HG03025 (cell line): ENCODE data around the gene POLR1B.
"Not testable (repeated sequence)": the region's sequence is repeated elsewhere in the genome, so short reads cannot be mapped to it uniquely, and the experiment has no call there.

Experiments
- ATAC-seq: cut with Tn5 transposase; IDR thresholded peaks from one replicate; pipeline ENCODE4 v1.9.1; 2021; ENCODE audit warnings: mild to moderate bottlenecking, moderate library complexity; ENCODE audit not compliant: unreplicated experiment, low FRiP score

POLR1B gene

DNA sequence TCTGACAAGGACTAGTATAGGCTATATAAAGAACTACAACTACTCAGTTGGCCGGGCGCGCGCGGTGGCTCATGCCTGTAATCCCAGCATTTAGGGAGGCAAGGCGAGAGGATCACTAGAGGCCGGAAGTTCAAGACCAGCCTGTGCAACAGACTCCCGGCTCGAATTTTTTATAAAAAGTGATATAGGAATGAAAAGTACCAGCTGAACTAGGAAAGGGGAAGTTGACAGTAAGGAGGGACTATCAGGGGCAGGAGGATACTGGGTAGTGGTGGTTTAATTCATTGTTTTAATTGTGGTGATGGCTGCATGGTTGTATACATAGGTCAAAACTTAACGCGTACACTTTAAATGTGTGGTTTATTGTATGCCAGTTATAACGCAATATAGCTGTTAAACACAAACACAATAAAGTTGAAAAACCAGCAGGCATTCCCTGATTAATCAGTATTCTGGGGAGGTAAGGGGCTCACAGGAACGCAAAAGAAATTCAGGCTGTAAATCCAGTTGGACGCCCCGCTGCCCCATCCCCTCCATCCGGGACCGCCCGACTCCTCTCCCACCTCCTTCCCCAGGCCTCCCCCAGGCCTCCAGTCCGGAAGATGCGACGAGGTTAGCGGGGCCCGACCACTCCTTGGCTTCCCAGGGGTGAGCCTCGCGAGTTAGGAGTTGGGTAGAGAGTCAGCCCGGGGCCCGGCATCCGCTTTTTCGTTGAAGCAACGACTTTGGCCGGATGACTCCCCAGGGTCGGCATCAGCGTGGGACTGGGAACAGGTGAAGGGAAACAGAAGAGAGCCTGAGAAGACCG lies 746 bp upstream of the POLR1B start:
- peak; percentile 54 for ATAC-seq

DNA sequence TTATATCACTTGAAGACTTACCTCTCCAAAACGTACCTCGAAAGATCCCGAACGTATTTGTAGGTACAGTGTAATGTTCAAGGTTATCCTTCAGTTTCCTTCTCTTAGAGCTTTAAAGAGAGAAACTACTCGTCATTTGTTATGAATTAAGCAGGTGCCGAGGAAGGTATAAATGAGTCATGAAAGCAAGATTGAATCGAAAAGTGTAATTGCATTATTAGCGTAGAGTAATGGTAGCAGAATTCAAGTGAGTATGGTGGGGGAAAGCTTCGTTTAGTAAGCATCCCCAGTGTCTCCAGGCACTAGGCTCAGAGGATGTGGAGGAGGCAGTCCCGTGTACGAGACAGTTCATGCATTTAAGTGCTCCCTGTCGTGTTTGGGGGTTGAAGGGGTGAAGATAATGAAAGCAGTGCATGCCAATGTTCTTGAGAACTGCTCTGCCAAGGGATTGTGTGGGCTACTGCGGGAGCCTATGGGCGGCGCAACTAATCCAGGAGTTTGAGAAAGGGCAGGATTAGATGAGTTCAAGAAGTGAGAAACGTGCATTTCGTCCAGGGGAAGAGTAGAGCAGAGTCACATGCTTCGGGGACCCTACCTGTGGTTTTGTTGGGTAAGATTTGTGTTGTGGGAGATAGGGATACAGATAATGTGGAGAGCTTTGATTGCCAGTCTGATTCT lies 858 bp downstream of the POLR1B start:
- peak; percentile 11 for ATAC-seq

DNA sequence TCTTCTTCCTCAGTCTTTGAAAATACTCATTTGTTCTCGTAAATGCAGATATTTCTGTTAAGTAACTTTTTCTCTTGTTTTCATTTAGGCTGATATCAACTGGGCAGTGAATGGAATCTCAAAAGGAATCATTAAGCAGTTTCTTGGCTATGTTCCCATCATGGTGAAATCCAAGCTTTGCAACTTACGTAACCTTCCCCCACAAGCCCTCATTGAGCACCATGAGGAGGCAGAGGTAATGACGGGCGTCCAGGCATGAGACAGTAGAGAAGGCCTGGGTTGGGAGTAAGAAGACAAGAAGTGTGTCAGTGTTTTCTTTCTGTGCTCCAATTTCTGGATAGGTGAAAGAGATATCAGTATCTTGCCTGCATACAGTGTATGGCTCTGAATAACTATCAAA lies 5.1 kb downstream of the POLR1B start:
- ATAC-seq: no peak

DNA sequence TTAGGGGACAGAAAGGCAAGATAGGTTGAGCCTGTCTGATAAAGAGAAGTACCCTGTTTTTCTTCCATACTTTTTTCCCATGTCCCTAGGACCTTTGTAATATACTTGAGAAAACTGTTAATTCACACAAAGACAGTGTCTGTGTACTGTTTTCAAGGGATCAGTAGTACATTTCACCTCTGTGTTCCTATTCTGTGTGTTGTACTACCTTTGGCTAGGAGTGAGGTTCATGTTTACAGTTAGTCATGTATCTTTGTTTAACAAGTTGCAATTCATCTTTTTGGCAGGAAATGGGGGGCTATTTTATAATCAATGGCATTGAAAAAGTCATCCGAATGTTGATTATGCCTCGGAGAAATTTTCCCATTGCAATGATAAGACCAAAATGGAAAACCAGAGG lies 6.7 kb downstream of the POLR1B start:
- ATAC-seq: no peak

DNA sequence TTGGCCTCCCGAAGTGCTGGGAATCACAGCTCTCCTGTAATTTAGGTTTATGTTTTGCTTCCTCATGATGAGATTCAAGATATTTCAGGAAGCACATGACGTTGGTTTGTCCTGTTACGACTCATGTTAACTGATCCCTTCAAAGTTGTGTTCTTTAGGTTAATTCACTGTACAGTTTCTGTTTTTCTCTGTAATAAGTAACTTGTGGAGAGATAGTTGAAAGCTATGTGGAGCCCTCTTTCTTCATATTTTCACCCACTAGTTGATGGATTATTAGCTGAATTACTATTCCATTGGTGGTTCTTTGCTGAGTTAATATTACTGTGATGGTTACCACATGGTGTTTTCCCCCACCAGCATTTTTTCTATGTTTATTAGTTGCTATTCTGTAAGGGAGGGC lies 23.8 kb downstream of the POLR1B start:
- ATAC-seq: no peak

DNA sequence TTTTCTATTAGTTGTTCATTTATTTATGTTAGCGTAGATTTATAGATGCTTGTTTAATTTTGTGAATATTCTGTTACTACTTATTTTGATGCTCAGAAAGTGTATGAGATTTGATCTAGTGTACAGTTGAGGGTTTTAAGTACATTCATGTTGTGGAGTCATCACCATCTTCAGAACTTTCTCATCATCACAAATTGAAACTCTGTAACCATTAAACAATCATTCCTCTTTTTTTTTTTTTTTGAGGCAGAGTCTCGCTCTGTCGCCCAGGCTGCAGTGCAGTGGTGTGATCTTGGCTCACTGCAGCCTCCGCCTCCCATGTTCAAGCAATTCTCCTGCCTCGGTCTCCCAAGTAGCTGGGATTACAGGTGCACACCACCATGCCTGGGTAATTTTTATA lies 24.2 kb downstream of the POLR1B start:
- not testable (repeated sequence) for ATAC-seq

DNA sequence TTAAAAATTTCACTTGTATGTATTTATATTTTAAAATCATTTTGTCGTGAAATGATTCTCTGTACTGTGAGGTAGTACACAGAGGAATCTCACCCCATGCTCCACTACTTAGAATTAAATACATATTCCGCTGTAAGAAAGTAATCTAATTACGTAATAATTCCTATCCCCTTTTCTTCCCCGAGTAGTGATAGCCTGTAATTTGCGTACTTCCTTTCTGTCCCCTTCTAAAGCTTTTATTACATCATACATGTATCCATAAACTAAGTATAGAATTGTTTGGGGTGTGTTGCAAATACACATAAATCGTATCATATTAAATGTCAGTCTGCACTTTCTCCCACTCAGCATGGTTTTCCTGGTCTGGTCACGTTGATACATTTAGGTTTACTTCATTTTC lies 29.7 kb downstream of the POLR1B start:
- ATAC-seq: no peak

DNA sequence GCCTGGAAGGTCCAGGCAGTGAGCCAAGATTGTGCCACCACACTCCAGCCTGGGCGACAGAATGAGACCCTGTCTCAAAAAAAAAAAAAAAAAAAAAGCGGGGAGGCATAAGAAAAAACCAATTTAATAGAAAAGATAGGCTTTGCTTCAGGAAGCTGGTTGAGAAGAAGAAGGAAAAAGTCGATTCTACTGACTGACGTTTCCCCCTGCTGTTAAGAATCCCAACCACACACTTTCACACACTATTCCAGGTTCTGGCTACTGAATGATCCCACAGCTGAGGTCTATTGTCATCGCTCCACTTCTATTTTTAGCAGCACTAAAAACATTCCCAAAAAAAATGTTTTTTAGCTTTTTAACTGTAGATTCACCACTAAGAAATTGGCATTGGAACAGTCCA lies 35.5 kb downstream of the POLR1B start:
- ATAC-seq: no peak

DNA sequence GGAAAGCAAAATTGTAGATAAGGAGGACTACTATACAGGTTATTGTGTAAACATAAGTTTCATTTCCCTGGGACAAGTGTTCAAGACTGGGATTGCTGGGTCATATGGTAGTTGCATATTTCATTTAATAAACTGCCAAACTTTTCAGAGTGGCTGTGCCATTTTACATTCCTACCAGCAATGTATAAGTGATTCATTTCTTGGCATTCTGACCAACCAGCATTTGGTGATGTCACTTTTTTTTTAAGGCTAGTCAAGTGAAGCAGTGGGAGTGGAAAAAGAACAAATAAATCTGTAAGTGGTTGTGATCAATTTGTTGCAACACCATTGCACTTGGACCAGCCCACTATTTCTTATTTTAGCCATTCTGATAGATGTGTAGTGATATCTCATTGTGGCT lies 37.0 kb downstream of the POLR1B start:
- ATAC-seq: no peak

DNA sequence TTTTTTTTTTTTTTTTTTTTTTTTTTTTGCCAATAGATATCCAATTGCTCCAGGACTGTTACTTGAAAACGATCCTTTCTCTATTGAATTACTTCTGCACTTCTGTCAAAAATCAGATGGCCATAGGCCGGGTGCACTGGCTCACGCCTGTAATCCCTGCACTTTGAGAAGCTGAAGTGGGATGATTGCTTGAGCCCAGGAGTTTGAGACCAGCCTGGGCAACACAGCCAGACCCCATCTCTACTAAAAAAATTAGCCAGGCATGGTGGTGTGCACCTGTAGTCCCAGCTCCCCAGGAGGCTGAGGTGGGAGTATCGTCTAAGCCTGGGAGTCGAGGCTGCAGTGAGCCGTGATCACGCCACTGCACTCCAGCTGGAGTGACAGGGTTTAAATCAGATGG lies 37.8 kb downstream of the POLR1B start:
- no peak for ATAC-seq

DNA sequence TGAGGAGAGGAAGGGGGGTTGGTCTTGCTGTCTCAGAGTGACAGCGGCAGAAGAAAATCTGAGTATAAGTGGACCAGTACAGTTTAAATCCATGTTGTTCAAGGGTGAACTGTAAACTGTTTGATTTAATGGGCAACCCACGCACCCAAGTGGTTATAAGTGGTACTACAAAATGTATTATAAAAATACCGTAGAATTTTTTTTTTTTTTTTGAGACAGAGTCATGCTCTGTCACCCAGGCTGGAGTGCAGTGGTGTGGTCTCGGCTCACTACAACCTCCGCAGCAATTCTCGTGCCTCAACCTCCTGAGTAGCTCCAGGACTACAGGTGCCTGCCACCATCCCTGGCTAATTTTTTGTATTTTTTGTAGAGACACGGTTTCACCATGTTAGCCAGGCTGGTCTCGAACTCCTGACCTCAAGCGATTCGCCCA lies 40.1 kb downstream of the POLR1B start:
- no peak for ATAC-seq

DNA sequence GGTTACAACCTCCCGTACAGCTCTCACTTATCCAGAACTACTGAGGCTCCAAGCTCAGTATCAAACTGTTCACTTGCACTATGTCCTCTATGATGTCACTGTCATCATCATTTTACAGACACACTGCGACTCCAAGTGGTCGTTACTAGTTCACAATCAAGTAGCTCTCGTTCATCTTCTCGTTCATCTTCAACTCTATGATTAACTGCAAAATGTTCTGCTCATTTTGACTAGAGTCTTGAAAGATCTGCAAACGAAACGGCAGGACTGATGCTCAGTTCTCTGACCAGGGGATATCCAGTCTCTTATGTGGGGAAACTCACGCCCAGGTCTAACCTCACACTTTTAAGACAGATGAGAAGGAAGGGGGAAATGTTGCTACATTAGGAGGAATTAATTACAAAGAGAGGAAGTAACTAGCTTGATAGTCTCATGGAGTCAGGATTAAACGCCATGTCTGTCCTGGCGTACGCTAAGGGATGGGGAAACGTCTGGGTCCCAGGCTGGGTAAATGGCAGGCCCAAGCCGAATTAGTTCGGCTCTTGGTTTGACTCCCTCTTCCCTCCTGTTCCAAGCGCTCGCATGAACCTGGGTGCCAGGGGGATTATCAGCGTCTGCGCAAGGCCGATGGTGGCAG lies 41.4 kb downstream of the POLR1B start:
- no peak for ATAC-seq

DNA sequence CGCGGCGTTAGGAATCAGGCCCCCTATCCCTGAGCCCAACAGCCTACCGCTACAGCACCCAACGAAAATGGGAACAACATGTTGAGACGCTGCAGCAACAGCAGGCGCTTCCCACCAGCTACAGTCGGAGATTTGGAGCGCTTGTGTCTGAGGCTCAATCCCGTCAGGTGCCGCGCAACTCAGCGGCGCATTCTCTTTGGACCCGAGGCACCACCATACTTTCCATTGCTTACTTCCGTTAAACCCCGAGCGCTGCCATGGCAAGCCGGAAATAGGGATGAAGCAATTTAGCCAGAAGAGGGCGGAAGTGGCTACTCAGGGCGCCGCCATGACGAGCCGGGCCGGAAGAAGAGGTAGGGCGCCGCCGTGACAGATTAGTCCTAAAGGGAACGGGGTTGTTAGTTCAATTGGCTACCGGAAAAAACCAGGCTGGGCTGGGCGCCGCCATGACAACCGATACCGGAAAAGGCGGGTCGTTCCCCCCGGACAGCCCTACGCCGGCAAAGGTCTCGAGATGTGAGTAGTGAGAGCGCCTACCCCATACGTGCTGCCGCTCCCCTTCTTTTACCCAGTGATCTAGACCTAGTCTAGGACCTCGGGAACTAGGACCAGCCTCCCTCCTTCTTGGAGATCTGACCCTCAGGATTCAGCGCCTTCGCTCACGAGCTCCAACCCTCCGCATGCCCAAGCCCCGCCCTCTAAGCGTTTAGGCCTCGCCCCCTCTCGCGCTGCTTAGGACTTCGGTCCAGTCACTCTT lies 42.0 kb downstream of the POLR1B start, which contains the start of gene CHCHD5:
CHCHD5 (plus strand) TSS at position 476 of the 757 bp plus-strand sequence; CDS start at position 515, 39 bp downstream.
- ATAC-seq: peak; percentile 90

DNA sequence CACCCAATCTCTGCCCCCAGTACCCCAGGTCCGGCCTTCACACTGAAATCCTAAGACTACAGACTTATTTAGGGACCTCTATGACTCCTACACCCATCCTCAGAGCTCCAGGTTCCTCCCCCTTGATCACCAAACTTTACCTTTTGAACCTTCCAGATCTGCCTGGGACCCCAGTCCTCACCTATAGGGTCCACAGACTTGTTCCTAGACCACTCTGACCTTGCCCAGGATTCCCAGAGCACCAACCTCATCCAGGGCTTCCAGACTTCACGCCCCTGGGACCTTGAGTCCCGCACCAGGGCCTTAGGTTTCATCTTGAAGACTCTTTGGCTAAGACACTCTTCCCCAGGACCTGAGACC lies 42.6 kb downstream of the POLR1B start:
- no peak for ATAC-seq

DNA sequence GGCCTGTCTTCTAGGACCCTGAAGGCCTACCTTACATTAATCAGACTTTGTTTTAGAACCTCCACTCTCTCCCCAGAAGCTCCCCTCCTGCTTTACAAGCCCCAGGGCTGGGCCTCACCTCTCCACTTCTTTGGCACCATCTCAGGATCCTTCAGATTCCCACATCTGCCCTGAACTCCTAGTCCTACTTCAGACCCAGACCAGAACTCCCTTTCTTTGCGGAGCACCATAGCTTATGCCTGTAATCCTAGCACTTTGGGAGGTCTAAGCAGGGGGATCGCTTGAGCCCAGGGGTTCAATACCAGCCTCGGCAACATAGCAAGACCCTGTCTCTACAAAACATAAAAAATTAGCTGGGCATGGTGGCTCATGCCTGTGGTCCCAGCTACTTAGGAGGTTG lies 43.1 kb downstream of the POLR1B start:
- ATAC-seq: no peak

DNA sequence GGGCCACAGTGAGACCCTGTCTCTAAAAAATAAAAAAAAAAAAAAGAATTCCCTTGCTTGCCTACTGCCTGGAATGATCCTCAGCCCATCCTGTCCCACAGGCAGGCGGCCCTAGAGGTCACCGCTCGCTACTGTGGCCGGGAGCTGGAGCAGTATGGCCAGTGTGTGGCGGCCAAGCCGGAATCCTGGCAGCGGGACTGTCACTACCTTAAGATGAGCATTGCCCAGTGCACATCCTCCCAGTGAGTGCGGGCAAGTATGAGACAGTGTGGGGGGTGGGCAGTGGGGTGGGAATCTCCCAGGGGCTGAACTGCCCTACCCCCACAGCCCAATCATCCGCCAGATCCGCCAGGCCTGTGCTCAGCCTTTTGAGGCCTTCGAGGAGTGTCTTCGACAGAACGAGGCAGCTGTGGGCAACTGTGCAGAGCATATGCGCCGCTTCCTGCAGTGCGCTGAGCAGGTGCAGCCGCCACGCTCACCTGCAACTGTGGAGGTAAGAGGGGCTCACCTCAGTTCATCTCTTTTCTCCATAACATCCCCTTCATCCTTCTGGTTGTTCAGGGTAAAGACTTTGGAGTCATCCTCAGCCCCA lies 43.7 kb downstream of the POLR1B start:
- ATAC-seq: no peak

DNA sequence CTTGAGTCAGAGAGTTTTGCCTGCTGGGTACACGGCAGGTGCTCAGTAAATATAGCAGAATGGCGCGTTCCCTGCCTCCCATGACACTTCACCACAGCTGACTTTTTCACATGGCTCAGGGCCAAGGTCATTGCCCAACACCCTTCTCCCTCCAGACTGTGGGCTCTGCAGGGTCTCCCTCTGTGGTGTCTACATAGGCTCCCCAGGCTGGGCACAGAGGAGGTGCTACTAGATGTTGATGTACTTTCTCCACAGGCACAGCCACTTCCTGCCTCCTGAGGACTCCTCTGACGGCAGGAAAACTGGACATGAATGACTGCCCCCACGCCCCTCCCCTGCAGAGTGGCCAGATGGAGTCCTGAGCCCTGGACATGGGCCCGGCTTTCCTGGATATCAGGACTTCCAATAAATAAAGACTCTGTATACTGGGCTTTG lies 46.4 kb downstream of the POLR1B start:
- ATAC-seq: no peak

DNA sequence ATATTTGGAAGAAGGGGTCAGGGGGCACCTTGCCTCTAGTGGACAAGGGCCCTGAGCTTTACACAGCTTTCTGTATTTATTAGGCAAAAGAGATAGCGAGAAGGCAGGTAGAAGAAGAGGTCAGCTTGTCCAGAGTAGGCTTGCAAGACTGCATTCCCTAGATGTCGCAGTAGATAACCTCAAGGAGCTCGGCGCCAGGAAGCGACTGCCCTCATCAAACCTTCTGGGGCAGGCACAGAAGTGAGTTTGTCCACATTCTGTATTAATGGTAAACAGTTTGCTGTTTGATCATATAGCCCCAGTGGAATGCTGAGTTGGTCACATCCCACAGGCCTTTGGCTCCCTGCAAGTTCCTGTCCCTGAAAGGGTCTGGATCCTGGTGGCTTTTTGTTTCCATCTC lies 49.1 kb downstream of the POLR1B start:
- no peak for ATAC-seq

DNA sequence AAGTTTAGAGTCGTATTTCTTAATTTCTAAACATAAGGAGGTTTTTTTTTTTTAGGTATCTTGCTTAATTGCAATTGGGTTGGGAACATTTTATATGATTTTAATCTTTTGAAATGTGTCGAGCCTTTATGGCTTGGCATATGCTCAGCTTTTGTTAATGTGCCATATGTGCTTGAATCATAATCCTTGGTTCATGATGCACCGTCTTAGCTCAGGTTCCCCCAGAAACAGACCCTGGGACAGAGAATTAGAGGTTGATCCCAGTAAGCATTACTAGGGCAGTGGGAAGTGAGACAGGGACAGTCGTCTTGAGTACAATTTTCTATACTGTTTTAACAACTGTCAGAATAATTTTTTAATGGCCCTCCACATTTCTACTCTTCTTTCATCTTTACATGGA lies 51.5 kb downstream of the POLR1B start:
- no peak for ATAC-seq

DNA sequence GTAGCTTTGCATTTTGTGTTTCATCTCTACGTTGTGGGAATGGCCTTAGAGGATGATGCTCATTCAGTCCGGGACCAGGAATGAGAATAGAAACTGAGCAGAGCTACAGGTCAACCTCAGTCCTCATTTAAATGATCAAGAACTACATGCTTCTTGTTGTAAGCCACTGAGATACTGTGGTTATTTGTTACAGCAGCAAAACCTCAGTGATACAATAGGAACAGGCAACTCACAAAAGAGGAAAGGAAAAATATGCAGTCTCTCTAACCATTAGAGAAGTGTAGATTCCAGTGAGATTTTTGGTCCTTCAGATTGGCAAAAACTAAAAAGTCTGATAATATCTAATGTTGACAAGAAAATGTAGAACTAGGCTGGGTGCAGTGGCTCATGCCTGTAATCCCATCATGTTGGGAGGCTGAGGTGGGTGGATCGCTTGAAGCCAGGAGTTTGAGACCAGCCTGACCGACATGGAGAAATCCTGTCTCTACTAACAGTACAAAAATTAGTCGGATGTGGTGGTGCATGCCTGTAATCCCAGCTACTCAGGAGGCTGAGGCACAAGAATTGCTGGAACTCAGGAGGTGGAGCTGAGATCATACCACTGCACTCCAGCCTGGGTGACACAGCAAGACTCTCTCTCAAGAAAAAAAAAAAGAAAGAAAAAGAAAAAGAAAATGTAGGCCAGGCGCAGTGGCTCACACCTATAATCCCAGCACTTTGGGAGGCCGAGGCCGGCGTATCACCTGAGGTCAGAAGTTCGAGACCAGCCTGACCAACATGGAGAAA lies 55.5 kb downstream of the POLR1B start:
- no peak for ATAC-seq
